RWPE1 (cell line): ENCODE measurements around the gene ADAM12.
A peak's percentile ranks its signal among the peaks of the same experiment; 100 is the strongest.

Source experiments
- CTCF ChIA-PET: fragments of 350-600 bp; sonication (Branson Sonifier 250); formaldehyde crosslinking; extraction: SDS; loops from one replicate; lab custom pipeline; 2021; lab: Yijun Ruan, JAX
- POLR2A ChIA-PET: fragments of 400-600 bp; formaldehyde crosslinking; extraction: SDS; loops from one replicate; lab custom pipeline; 2020; ENCODE audit warnings: antibody characterized with exemption; ENCODE audit not compliant: low non-redundant PET; lab: Yijun Ruan, JAX
- DNase-seq: peaks from one replicate; pipeline ENCODE4 v3.0.0; 2012; ENCODE audit warnings: low spot score
- H3K27ac ChIP-seq: fragments of 450-650 bp; 2 replicates; pipeline ENCODE4 v1.5.1; 2017
- TF ChIP-seq, protein P1 (sequence below): fragments of 450-650 bp; conservative IDR thresholded peaks from 2 replicates; pipeline ENCODE4 v1.5.1; 2017; ENCODE audit warnings: low read depth, mild to moderate bottlenecking

The ADAM12 gene

GRCh38 chr10:126270111-126270510 is 118.2 kb downstream of the ADAM12 start:
- peak; percentile 27 for DNase-seq
- no peak overlapping the region for H3K27ac ChIP-seq
- TF ChIP-seq, protein P1, sequence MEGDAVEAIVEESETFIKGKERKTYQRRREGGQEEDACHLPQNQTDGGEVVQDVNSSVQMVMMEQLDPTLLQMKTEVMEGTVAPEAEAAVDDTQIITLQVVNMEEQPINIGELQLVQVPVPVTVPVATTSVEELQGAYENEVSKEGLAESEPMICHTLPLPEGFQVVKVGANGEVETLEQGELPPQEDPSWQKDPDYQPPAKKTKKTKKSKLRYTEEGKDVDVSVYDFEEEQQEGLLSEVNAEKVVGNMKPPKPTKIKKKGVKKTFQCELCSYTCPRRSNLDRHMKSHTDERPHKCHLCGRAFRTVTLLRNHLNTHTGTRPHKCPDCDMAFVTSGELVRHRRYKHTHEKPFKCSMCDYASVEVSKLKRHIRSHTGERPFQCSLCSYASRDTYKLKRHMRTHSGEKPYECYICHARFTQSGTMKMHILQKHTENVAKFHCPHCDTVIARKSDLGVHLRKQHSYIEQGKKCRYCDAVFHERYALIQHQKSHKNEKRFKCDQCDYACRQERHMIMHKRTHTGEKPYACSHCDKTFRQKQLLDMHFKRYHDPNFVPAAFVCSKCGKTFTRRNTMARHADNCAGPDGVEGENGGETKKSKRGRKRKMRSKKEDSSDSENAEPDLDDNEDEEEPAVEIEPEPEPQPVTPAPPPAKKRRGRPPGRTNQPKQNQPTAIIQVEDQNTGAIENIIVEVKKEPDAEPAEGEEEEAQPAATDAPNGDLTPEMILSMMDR = no peak
- POLR2A ChIA-PET = no interaction called here
- CTCF ChIA-PET = no interaction called here

GRCh38 chr10:126268013-126268920 is 120.0 kb downstream of the ADAM12 start:
- POLR2A ChIA-PET = no interaction called here
- TF ChIP-seq, protein P1 = no peak
- CTCF ChIA-PET = interaction anchor here (1.9 kb wide), 1 partner anchor 15 kb away, joined by 4 read pairs; no protein-coding TSS in a partner anchor
- no peak overlapping the region for H3K27ac ChIP-seq
- DNase-seq = no peak

DNA sequence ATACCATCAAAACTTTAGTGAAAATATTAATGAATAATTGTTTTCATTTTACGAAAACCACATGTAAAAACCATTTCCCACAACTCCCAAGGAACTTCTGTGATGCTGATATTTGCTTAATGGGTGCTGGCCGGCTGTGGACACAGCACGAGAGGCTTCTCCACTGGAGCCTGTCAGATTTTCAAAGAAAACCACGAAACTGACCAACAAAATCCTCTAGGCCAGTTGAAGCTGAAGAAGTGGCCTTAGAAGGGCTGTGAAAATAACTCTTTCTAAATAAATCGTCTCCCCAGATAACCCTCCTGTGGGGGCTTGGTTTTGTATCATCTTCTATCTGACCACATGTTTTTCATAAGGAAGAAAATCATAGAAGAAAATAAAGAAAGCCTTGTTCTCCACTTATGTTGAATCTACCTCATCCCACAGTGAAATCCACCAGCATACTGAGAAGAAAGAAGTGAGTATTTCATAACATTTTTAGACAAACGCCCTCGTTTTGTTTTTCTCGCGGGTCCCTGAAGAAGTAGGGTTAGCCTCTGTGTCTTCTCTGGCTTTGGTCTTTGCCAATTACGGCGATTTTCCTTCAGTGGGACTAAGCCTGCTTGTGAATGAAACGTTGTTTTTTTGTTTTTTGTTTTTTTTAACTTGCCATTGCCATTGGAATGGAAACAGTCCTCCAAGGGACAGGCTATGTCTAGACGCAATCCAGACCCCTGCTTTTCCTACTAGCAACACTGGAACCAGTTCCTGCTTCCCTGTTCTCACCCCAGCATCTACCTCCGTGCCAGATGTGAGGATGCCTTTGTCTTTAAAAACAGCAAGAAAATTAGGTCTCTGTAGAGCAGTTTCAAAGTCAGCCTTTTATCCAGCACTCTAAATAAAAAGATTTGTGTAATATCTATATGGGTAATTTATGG is 123.9 kb downstream of the ADAM12 start:
- CTCF ChIA-PET = interaction anchor here (0.6 kb wide), 1 partner anchor 355 kb away, joined by 3 read pairs; no protein-coding TSS in a partner anchor
- POLR2A ChIA-PET = no interaction called here
- H3K27ac ChIP-seq = no peak overlapping the region
- no peak for DNase-seq
- TF ChIP-seq, protein P1 = no peak

DNA sequence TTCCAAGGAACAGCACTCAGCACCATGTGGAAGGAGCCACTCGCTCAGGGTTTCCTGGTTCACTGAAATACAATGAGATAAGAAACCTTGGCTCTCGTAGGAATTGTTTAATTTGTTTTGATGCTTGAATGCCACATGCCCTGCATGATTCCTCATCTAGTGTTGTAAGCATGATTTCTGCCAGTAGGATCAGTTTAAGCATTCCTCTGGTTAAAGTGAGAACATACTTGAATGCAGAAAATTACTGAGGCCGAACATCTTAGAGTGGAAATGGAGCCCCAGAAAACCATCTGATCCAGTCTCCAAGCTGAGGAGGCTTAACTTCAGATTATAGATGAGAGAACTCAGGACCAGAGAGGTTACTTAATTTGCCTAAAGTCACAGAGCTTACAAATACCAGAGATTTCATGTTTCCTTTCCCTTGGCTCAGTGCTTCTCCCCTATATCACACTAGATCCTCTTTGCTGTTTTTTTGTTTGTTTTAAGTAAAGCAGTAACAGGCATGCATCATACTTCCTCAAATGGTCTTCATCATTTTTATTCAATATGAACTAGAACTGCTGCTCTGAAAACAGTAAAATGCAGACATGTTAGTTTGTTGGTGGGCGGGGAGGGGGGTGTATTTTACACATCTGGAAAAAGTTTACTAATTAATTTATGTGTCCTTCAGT is 125.1 kb downstream of the ADAM12 start:
- DNase-seq = no peak
- ChIA-PET POLR2A (no interaction called here), CTCF (no interaction called here)
- TF ChIP-seq, protein P1 = no peak
- H3K27ac ChIP-seq = no peak overlapping the region

GRCh38 chr10:126262233-126262838 is 125.9 kb downstream of the ADAM12 start:
- no peak overlapping the region for H3K27ac ChIP-seq

More at GRCh38 chr10:126262233-126262838, 125.9 kb downstream of the ADAM12 start:
- DNase-seq = no peak
- ChIA-PET POLR2A (no interaction called here), CTCF (no interaction called here)
- TF ChIP-seq, protein P1 = no peak
